H1 (cell line): ENCODE results near the gene GRAMD2A. TPM values are rescaled to one million over a fixed set of nuclear protein-coding genes. Genes with fewer than 3 reads are reported as not detected.

ENCODE experiments used
- CTCF ChIA-PET: fragments of 300-600 bp; sonication (Branson Sonifier 250); formaldehyde crosslinking; loops from one replicate; lab custom pipeline; 2021; ENCODE audit not compliant: partially characterized antibody; lab: Charles Lee
- POLR2A ChIA-PET: fragments of 300-600 bp; sonication (Branson Sonifier 250); formaldehyde crosslinking; loops from one replicate; lab custom pipeline; 2021; ENCODE audit warnings: inconsistent platforms; ENCODE audit not compliant: partially characterized antibody; lab: Charles Lee
- DNase-seq, 2 experiments: peaks; one replicate each; pipeline versions ENCODE4 v3.0.0 to v3.0.0-alpha.2; 2010 to 2022; ENCODE audit warnings: low spot score in 2 of 2, low read depth in 1 of 2, mixed read lengths in 1 of 2
- FAIRE-seq: peaks from 2 replicates; lab custom pipeline; 2011; peaks lifted over from hg19 to GRCh38; lab: Jason Lieb, UNC
- H2AFZ ChIP-seq: 2 replicates; pipeline ENCODE4 v1.8.1; 2012; ENCODE audit warnings: low read length, inconsistent platforms
- H2AK5ac ChIP-seq: 2 replicates; pipeline ENCODE4 v1.6.1; 2013; ENCODE audit warnings: low read depth, low read length
- H2BK120ac ChIP-seq: replicated peaks from 2 replicates; pipeline ENCODE3; 2013; ENCODE audit warnings: low read depth, low read length, inconsistent platforms
- H2BK12ac ChIP-seq: 2 replicates; pipeline ENCODE4 v1.6.1; 2013; ENCODE audit warnings: low read depth, low read length
- H2BK15ac ChIP-seq: 2 replicates; pipeline ENCODE4 v1.6.1; 2013; ENCODE audit warnings: low read length
- H2BK20ac ChIP-seq: 2 replicates; pipeline ENCODE4 v1.6.1; 2013; ENCODE audit warnings: low read length
- H2BK5ac ChIP-seq: 2 replicates; pipeline ENCODE4 v1.6.1; 2013; ENCODE audit warnings: low read depth, low read length
- H3K14ac ChIP-seq: 2 replicates; pipeline ENCODE4 v1.6.1; 2013; ENCODE audit warnings: inconsistent platforms; ENCODE audit not compliant: insufficient read length
- H3K18ac ChIP-seq: 2 replicates; pipeline ENCODE4 v1.6.1; 2013; ENCODE audit warnings: low read length; ENCODE audit errors: extremely low read depth
- H3K23ac ChIP-seq: 2 replicates; pipeline ENCODE4 v1.6.1; 2013; ENCODE audit warnings: inconsistent platforms; ENCODE audit not compliant: insufficient read length
- H3K23me2 ChIP-seq: 2 replicates; pipeline ENCODE4 v1.6.1; 2013; ENCODE audit warnings: low read depth, low read length
- H3K27ac ChIP-seq: 2 replicates; pipeline ENCODE4 v1.6.1; 2011; ENCODE audit warnings: low read depth, low read length, inconsistent platforms
- H3K27me3 ChIP-seq, 4 experiments: replicated peaks in 1 of 4; 1 replicate in 1 of 4; 2 replicates in 3 of 4; pipeline versions ENCODE4 v1.6.1 to v1.8.1; 2011 to 2013; ENCODE audit warnings: low read length in 3 of 4, mild to moderate bottlenecking in 3 of 4, inconsistent platforms in 2 of 4, mixed read lengths in 2 of 4, moderate library complexity in 1 of 4; ENCODE audit not compliant: control insufficient read depth in 3 of 4, insufficient read depth in 3 of 4; ENCODE audit errors: extremely low read depth in 1 of 4
- H3K36me3 ChIP-seq, 4 experiments: 2 replicates each; pipeline versions ENCODE4 v1.6.1 to v1.8.1; 2011 to 2013; ENCODE audit warnings: mild to moderate bottlenecking in 4 of 4, low read length in 3 of 4, moderate library complexity in 2 of 4, control low read depth in 1 of 4, inconsistent platforms in 1 of 4; ENCODE audit not compliant: insufficient read depth in 4 of 4, control insufficient read depth in 2 of 4
- H3K4ac ChIP-seq: replicated peaks from 2 replicates; pipeline ENCODE3; 2013; ENCODE audit warnings: low read length, low read depth, mixed read lengths, inconsistent platforms; ENCODE audit not compliant: insufficient read length
- H3K4me1 ChIP-seq, 4 experiments: replicated peaks in 1 of 4; 1 replicate in 1 of 4; 2 replicates in 3 of 4; pipeline versions ENCODE4 v1.6.1 to v1.8.1; 2011 to 2013; ENCODE audit warnings: low read length in 3 of 4, inconsistent platforms in 2 of 4, mixed read lengths in 1 of 4; ENCODE audit not compliant: insufficient read depth in 4 of 4, control insufficient read depth in 3 of 4
- H3K4me2 ChIP-seq, 2 experiments: 2 replicates each; pipeline versions ENCODE4 v1.6.1 to v1.8.1; 2011 to 2013; ENCODE audit warnings: low read depth in 2 of 2, low read length in 2 of 2, control low read depth in 1 of 2, inconsistent platforms in 1 of 2, mild to moderate bottlenecking in 1 of 2; ENCODE audit not compliant: insufficient read depth in 1 of 2
- H3K4me3 ChIP-seq, 4 experiments: fragments of 200-600, 300-600 bp in 1 of 4; sonication (generic), shearing (Covaris generic), sonication (Bioruptor Twin) in 1 of 4; 2 replicates each; pipeline versions ENCODE4 v1.5.1 to v1.8.1; 2011 to 2016; ENCODE audit warnings: low read length in 4 of 4, low read depth in 3 of 4, control low read depth in 2 of 4, inconsistent platforms in 2 of 4, mild to moderate bottlenecking in 2 of 4, mixed read lengths in 1 of 4, moderate library complexity in 1 of 4; ENCODE audit not compliant: insufficient read depth in 2 of 4; ENCODE audit errors: extremely low read depth in 1 of 4
- H3K56ac ChIP-seq: replicated peaks from 2 replicates; pipeline ENCODE3; 2013; ENCODE audit warnings: low read depth, mild to moderate bottlenecking, mixed read lengths, low read length, inconsistent platforms; ENCODE audit not compliant: insufficient read length
- H3K79me1 ChIP-seq: 2 replicates; pipeline ENCODE4 v1.6.1; 2013; ENCODE audit warnings: low read depth, low read length, control low read depth
- H3K79me2 ChIP-seq, 2 experiments: 2 replicates each; pipeline versions ENCODE4 v1.6.1 to v1.8.1; 2012 to 2013; ENCODE audit warnings: low read length in 2 of 2, mild to moderate bottlenecking in 2 of 2, inconsistent platforms in 1 of 2; ENCODE audit not compliant: insufficient read depth in 2 of 2, control insufficient read depth in 1 of 2
- H3K9ac ChIP-seq, 4 experiments: replicated peaks in 1 of 4; 1 replicate in 1 of 4; 2 replicates in 3 of 4; pipeline versions ENCODE4 v1.6.1 to v1.8.1; 2011 to 2013; ENCODE audit warnings: low read depth in 3 of 4, low read length in 3 of 4, control low read depth in 2 of 4, mild to moderate bottlenecking in 2 of 4, moderate library complexity in 2 of 4, inconsistent platforms in 1 of 4; ENCODE audit errors: extremely low read depth in 1 of 4
- H3K9me3 ChIP-seq, 2 experiments: 2 replicates each; pipeline versions ENCODE4 v1.6.1 to v1.8.1; 2012 to 2013; ENCODE audit warnings: mild to moderate bottlenecking in 2 of 2, moderate library complexity in 2 of 2, control low read depth in 1 of 2, inconsistent platforms in 1 of 2, low read depth in 1 of 2, low read length in 1 of 2, mixed read lengths in 1 of 2; ENCODE audit not compliant: insufficient read depth in 2 of 2
- H4K20me1 ChIP-seq, 2 experiments: replicated peaks in 1 of 2; 2 replicates each; pipeline versions ENCODE3 to v1.8.1; 2011 to 2013; ENCODE audit warnings: inconsistent platforms in 2 of 2, low read length in 2 of 2, mild to moderate bottlenecking in 1 of 2; ENCODE audit not compliant: insufficient read depth in 2 of 2, control insufficient read depth in 1 of 2
- H4K5ac ChIP-seq: 2 replicates; pipeline ENCODE4 v1.6.1; 2013; ENCODE audit warnings: low read length, low read depth, mixed read lengths, inconsistent platforms; ENCODE audit not compliant: insufficient read length
- H4K8ac ChIP-seq: 2 replicates; pipeline ENCODE4 v1.8.0; 2013; ENCODE audit warnings: mild to moderate bottlenecking, moderate library complexity, low read length, inconsistent platforms; ENCODE audit not compliant: insufficient read depth; ENCODE audit errors: extremely low read depth
- H4K91ac ChIP-seq: replicated peaks from 2 replicates; pipeline ENCODE3; 2013; ENCODE audit warnings: low read length, mixed read lengths, inconsistent platforms; ENCODE audit not compliant: insufficient read length
- CBX8 ChIP-seq: fragments of 300-800, 300-1000 bp; sonication (generic); IDR thresholded peaks from 2 replicates; pipeline ENCODE4 v1.7.1; 2016; ENCODE audit warnings: low read depth, low read length, borderline replicate concordance
- CHD1 ChIP-seq: IDR thresholded peaks from 2 replicates; pipeline ENCODE4 v1.6.1; 2012; ENCODE audit warnings: low read depth, low read length, improper control_type of control experiment
- CREB1 ChIP-seq: IDR thresholded peaks from 2 replicates; pipeline ENCODE4 v1.6.1; 2012; ENCODE audit warnings: inconsistent platforms
- EGR1 ChIP-seq: IDR thresholded peaks from 2 replicates; pipeline ENCODE4 v1.6.1; 2011; ENCODE audit warnings: low read depth, low read length, borderline replicate concordance
- JUND ChIP-seq: IDR thresholded peaks from 2 replicates; pipeline ENCODE4 v1.6.1; 2011; ENCODE audit warnings: mild to moderate bottlenecking, improper control_type of control experiment, low read length
- WGBS, 2 experiments: shearing (Covaris generic) in 1 of 2; methylation state at CpG; one replicate each; pipeline versions ENCODE4 v1.1.6 to v1.1.7; 2013 to 2015; ENCODE audit warnings: low lambda C conversion rate in 2 of 2, mixed read lengths in 2 of 2, inconsistent platforms in 1 of 2, low coverage in 1 of 2, missing lambda C conversion rate in 1 of 2; ENCODE audit not compliant: insufficient replicate concordance in 2 of 2, insufficient coverage in 1 of 2, insufficient read length in 1 of 2; ENCODE audit errors: extremely low coverage in 1 of 2, missing lambda C conversion rate in 1 of 2; 5-methylcytosine and 5-hydroxymethylcytosine counted together
- polyA plus RNA-seq, 7 experiments: library from polyadenylated mRNA; depleted of rRNA in 3 of 7; stranded (reverse) in 5 of 7; unstranded in 2 of 7; fragments of >200 nt in 5 of 7; fragments of 200-250 nt in 2 of 7; gene quantifications; 1 replicate in 5 of 7; 2 replicates in 1 of 7; 4 replicates in 1 of 7; pipeline versions ENCODE4 v1.2.1 to v1.2.3, GENCODE V29; 2011 to 2013; ENCODE audit warnings: missing spikeins in 2 of 7, mixed read lengths in 2 of 7
- total RNA-seq: library from RNA; stranded (reverse); fragmentation: NEBNext Ultra II Directional; extraction: Animal tissue kit (Norgen Biotek cat#: 25700); gene quantifications from 2 replicates; pipeline ENCODE4 v1.2.1, GENCODE V29; 2021
- TF ChIP-seq, protein P1 (sequence below): IDR thresholded peaks from 2 replicates; pipeline ENCODE4 v1.6.1; 2012; ENCODE audit warnings: inconsistent platforms

GRAMD2A gene
- total and polyA plus RNA-seq, 2 of the 8 experiments (the other 6 are each of a cell fraction or from before 2014, with no cell fraction given): 0.57 to 1.5 TPM

DNA sequence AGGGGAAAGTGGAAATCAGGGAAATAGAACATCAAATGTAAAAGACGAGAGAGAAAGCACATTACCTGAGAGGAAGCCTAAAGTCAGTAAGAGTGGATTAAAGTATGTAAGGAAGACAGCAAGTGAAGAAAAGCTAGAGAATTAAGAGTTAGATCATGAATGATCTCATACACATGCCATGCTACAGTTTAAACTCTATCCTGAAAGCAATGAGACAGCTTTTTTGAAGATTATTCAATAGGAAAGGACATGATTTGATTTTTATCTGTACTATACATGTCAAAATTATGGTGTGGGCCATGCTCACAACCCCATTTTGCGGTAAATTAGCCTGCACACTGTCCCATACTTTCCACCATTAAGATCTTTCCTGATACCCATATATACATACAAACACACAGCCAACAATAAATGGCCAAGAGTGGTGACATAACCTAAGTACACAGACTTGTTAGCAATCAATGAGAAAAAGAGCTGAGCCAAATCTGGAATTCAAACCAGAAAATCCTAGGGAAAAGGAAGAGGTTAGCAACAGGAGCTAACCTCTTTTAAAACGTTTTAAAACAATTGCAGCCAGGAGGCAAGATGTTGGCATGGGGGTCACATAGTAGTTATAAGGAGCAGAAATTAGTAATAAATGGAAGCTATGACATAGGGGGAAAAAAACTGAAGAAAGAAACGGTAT, 84.1 kb downstream of the GRAMD2A start:
- Histone ChIP-seq H2BK5ac (no peak overlapping the region), H3K9ac (no peak overlapping the region), H4K20me1 (peaks cover 2 to 3% of the 10 kb centered on the region in 2 experiments), H3K79me1 (peaks cover 3% of the 10 kb centered on the region; the same call in 1 of the 2 replicates), H2BK12ac (no peak overlapping the region), H3K4me2 (no peak overlapping the region), H3K18ac (no peak overlapping the region), H3K79me2 (peaks cover 0 to 39% of the 10 kb centered on the region in 2 experiments; a peak in 2 of 4 replicates), H3K36me3 (no peaks in the 10 kb centered on the region), H3K56ac (no peak overlapping the region), H2AK5ac (no peak overlapping the region)
- POLR2A ChIA-PET: no interaction called here
- WGBS, 2 experiments: 82% methylated on average over 4 of the region's 4 CpGs; no CpG with 5 or more reads in 1 of the 2 experiments
- no peak for FAIRE-seq
- TF ChIP-seq EGR1 (no peak), CHD1 (no peak), JUND (no peak), CREB1 (no peak), CBX8 (no peak)
- TF ChIP-seq, protein P1, sequence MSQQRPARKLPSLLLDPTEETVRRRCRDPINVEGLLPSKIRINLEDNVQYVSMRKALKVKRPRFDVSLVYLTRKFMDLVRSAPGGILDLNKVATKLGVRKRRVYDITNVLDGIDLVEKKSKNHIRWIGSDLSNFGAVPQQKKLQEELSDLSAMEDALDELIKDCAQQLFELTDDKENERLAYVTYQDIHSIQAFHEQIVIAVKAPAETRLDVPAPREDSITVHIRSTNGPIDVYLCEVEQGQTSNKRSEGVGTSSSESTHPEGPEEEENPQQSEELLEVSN: no peak
- TF ChIP-seq, all 59 proteins: peak for 0
- no peak overlapping the region for H2BK20ac ChIP-seq
- no peak overlapping the region for H3K4me3 ChIP-seq
- no peak overlapping the region for H3K23ac ChIP-seq
- H4K5ac ChIP-seq: no peak overlapping the region
- H4K91ac ChIP-seq: no peak overlapping the region
- no peak overlapping the region for H2BK15ac ChIP-seq
- H2BK120ac ChIP-seq: no peak overlapping the region
- no peaks in the 10 kb centered on the region; a peak in 1 of 7 replicates for H3K27me3 ChIP-seq
- no peak overlapping the region for H3K27ac ChIP-seq
- H2AFZ ChIP-seq: no peak overlapping the region
- CTCF ChIA-PET: no interaction called here
- H3K4me1 ChIP-seq: peaks cover 0 to 3% (median 2%) of the 10 kb centered on the region in 4 experiments; a peak in 3 of 7 replicates
- no peak for DNase-seq
- no peak overlapping the region for H3K14ac ChIP-seq
- no peaks in the 10 kb centered on the region for H3K9me3 ChIP-seq
- H3K23me2 ChIP-seq: peaks cover 6% of the 10 kb centered on the region
- no peak overlapping the region for H4K8ac ChIP-seq
- no peak overlapping the region for H3K4ac ChIP-seq
